ENCODE data around the gene CD302. TPM values are rescaled to one million over a fixed set of nuclear protein-coding genes. Genes with fewer than 3 reads are reported as not detected.
"Not testable (repeated sequence)": the region's sequence is repeated elsewhere in the genome, so short reads cannot be mapped to it uniquely, and the experiment has no call there.

Gene CD302
- total and polyA plus RNA-seq, 2 donors (not counting 3 experiments of a cell fraction or from before 2014, with no cell fraction given), result 10.4 to 10.6 TPM

DNA sequence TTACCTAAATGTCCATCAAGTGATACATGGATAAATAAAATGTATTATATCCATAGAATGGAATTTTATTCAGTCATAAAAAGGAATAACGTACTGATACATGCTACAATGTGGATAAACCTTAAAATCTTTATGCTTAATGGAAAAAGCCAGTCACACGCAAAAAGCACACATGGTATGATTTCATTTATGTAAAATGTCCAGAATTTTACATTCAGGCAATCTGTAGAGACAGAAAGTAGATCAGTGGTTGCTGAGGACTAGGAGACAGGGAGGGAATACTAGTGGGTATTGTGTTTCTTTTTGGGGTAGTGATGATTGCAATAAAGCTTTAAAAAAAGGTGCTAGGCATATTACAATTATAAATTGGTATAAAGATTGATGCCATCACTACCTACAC is 30.7 kb upstream of the CD302 start:
- Histone ChIP-seq H3K4me1 (ENCODE audit: control insufficient read depth, extremely low read depth, insufficient read depth, low read length) (no peaks in the 10 kb centered on the region), H2AFZ (ENCODE audit: low read depth, low read length) (no peak overlapping the region), H3K36me3 (ENCODE audit: control insufficient read depth in 2 of 2, extremely low read depth in 1 of 2, insufficient read depth in 2 of 2, low read length in 2 of 2) (no peaks in the 10 kb centered on the region), H3K4me3 (replicated peaks in 1 of 3; ENCODE audit: insufficient read depth in 1 of 3, low read depth in 1 of 3, low read length in 3 of 3) (no peak overlapping the region), H4K20me1 (replicated peaks; ENCODE audit: control insufficient read depth, extremely low read depth, insufficient read depth, low read length) (no peaks in the 10 kb centered on the region), H3K9me3 (replicated peaks; ENCODE audit: control insufficient read depth, insufficient read depth, low read length) (no peaks in the 10 kb centered on the region), H3K79me2 (ENCODE audit: control insufficient read depth, insufficient read depth, low read length) (no peaks in the 10 kb centered on the region), H3K27ac (ENCODE audit: insufficient read depth, low read depth, low read length) (no peak overlapping the region), H3K9ac (replicated peaks; ENCODE audit: extremely low read depth, insufficient read depth, low read length) (no peak overlapping the region), H3K4me2 (ENCODE audit: insufficient read depth, low read length) (no peak overlapping the region), H3K27me3 (ENCODE audit: control insufficient read depth in 2 of 2, insufficient read depth in 2 of 2, low read length in 2 of 2) (no peaks in the 10 kb centered on the region), H3K9me1 (replicated peaks; ENCODE audit: control insufficient read depth, extremely low read depth, insufficient read depth, low read length) (no peaks in the 10 kb centered on the region)
- TF ChIP-seq POLR2A (IDR thresholded peaks at IDR 0.05; ENCODE audit: low read depth, low read length) (no peak), MYC (IDR thresholded peaks at IDR 0.05; ENCODE audit: low read depth, low read length) (no peak), POLR2AphosphoS5 (IDR thresholded peaks at IDR 0.05; ENCODE audit: insufficient read depth, low read depth, low read length) (no peak), FOS (IDR thresholded peaks at IDR 0.05; ENCODE audit: borderline replicate concordance, insufficient read depth, low read length) (no peak), GATA2 (IDR thresholded peaks at IDR 0.05; ENCODE audit: insufficient read depth, insufficient read length, low read depth, low read length) (no peak), EZH2 (IDR thresholded peaks at IDR 0.05; ENCODE audit: borderline replicate concordance, low read depth, low read length, severe bottlenecking) (no peak), JUN (IDR thresholded peaks at IDR 0.05; ENCODE audit: borderline replicate concordance, insufficient read depth, insufficient read length, low read depth) (no peak)
- TF ChIP-seq, protein P1, sequence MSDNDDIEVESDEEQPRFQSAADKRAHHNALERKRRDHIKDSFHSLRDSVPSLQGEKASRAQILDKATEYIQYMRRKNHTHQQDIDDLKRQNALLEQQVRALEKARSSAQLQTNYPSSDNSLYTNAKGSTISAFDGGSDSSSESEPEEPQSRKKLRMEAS (IDR thresholded peaks at IDR 0.05; ENCODE audit: insufficient read depth, insufficient read length), result no peak
- TF ChIP-seq, protein P2, sequence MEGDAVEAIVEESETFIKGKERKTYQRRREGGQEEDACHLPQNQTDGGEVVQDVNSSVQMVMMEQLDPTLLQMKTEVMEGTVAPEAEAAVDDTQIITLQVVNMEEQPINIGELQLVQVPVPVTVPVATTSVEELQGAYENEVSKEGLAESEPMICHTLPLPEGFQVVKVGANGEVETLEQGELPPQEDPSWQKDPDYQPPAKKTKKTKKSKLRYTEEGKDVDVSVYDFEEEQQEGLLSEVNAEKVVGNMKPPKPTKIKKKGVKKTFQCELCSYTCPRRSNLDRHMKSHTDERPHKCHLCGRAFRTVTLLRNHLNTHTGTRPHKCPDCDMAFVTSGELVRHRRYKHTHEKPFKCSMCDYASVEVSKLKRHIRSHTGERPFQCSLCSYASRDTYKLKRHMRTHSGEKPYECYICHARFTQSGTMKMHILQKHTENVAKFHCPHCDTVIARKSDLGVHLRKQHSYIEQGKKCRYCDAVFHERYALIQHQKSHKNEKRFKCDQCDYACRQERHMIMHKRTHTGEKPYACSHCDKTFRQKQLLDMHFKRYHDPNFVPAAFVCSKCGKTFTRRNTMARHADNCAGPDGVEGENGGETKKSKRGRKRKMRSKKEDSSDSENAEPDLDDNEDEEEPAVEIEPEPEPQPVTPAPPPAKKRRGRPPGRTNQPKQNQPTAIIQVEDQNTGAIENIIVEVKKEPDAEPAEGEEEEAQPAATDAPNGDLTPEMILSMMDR (IDR thresholded peaks at IDR 0.05; ENCODE audit: extremely low read depth in 1 of 2, insufficient read depth in 1 of 2, low read depth in 1 of 2, low read length in 2 of 2), result no peak
- intact Hi-C loops (cut with micrococcal nuclease) (no loop called here), dilution Hi-C loops (cut with MboI; ENCODE audit: extremely low pct_ligation_motif_present, low sequenced_read_pairs) (no loop called here)
- FAIRE-seq, result no peak
- ChIA-PET CTCF (no interaction called here), POLR2A (no interaction called here)
- no peak for DNase-seq (ENCODE audit: low read depth, low spot score)
- no TSS peak for BruUV-seq (replicated peaks)

DNA sequence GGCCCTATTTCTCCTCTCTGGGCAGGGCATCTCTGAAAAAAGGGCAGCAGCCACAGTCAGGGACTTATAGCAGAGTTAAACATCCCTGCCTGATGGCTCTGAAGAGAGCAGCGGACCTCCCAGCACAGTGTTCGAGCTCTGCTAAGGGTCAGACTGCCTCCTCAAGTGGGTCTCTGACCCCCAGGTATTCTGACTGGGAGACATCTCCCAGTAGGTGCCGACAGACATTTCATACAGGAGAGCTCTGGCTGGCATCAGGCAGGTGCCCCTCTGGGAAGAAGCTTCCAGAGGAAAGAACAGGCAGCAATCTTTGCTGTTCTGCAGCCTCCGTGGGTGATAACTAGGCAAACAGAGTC is 24.4 kb upstream of the CD302 start:
- CTCF ChIA-PET, result interaction anchor here (1.9 kb wide), 1 partner anchor 14 kb away, joined by 4 read pairs; no protein-coding TSS in a partner anchor
- H3K4me3 ChIP-seq (replicated peaks in 1 of 3; ENCODE audit: insufficient read depth in 1 of 3, low read depth in 1 of 3, low read length in 3 of 3); FAIRE-seq; H3K9ac ChIP-seq (replicated peaks; ENCODE audit: extremely low read depth, insufficient read depth, low read length); H3K4me2 ChIP-seq (ENCODE audit: insufficient read depth, low read length); DNase-seq (ENCODE audit: low read depth, low spot score); H3K27me3 ChIP-seq (ENCODE audit: control insufficient read depth in 2 of 2, insufficient read depth in 2 of 2, low read length in 2 of 2); H3K27ac ChIP-seq (ENCODE audit: insufficient read depth, low read depth, low read length); intact Hi-C loops (cut with micrococcal nuclease); dilution Hi-C loops (cut with MboI; ENCODE audit: extremely low pct_ligation_motif_present, low sequenced_read_pairs); H3K79me2 ChIP-seq (ENCODE audit: control insufficient read depth, insufficient read depth, low read length); H2AFZ ChIP-seq (ENCODE audit: low read depth, low read length); BruUV-seq (replicated peaks); H3K9me3 ChIP-seq (replicated peaks; ENCODE audit: control insufficient read depth, insufficient read depth, low read length); H3K9me1 ChIP-seq (replicated peaks; ENCODE audit: control insufficient read depth, extremely low read depth, insufficient read depth, low read length); H3K4me1 ChIP-seq (ENCODE audit: control insufficient read depth, extremely low read depth, insufficient read depth, low read length); H3K36me3 ChIP-seq (ENCODE audit: control insufficient read depth in 2 of 2, extremely low read depth in 1 of 2, insufficient read depth in 2 of 2, low read length in 2 of 2); H4K20me1 ChIP-seq (replicated peaks; ENCODE audit: control insufficient read depth, extremely low read depth, insufficient read depth, low read length); POLR2A ChIA-PET: not testable (repeated sequence)

DNA sequence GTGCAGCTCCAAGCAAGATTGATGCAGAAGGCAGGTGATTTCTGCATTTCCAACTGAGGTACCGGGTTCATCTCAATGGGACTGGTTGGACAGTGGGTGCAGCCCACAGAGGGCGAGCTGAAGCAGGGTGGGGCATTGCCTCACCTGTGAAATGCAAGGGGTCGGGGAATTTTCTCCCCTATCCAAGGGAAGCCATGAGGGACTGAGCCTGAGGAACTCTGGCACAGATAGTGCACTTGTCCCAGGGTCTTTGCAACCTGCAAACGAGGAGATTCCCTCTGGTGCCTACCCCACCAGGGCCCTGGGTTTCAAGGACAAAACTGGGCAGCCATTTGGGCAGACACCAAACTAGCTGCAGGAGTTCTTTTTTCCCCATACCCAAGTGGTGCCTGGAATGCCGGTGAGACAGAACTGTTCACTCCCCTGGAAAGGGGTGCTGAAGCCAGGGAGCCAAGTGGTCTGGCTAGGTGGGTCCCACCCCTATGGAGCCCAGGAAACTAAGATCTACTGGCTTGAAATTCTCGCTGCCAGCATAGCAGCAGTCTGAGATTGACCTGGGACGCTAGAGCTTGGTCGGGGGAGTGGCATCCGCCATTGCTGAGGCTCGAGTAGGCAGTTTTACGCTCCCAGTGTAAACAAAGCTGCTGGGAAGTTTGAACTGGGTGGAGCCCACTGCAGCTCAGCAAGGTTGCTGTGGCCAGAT is 23.9 kb upstream of the CD302 start:
- DNase-seq (ENCODE audit: low read depth, low spot score); H3K27ac ChIP-seq (ENCODE audit: insufficient read depth, low read depth, low read length); H3K36me3 ChIP-seq (ENCODE audit: control insufficient read depth in 2 of 2, extremely low read depth in 1 of 2, insufficient read depth in 2 of 2, low read length in 2 of 2); intact Hi-C loops (cut with micrococcal nuclease); H3K79me2 ChIP-seq (ENCODE audit: control insufficient read depth, insufficient read depth, low read length); H3K9ac ChIP-seq (replicated peaks; ENCODE audit: extremely low read depth, insufficient read depth, low read length); H3K27me3 ChIP-seq (ENCODE audit: control insufficient read depth in 2 of 2, insufficient read depth in 2 of 2, low read length in 2 of 2); BruUV-seq (replicated peaks); FAIRE-seq; H3K4me1 ChIP-seq (ENCODE audit: control insufficient read depth, extremely low read depth, insufficient read depth, low read length); H4K20me1 ChIP-seq (replicated peaks; ENCODE audit: control insufficient read depth, extremely low read depth, insufficient read depth, low read length); H2AFZ ChIP-seq (ENCODE audit: low read depth, low read length); POLR2A ChIA-PET; H3K4me2 ChIP-seq (ENCODE audit: insufficient read depth, low read length); H3K9me1 ChIP-seq (replicated peaks; ENCODE audit: control insufficient read depth, extremely low read depth, insufficient read depth, low read length); dilution Hi-C loops (cut with MboI; ENCODE audit: extremely low pct_ligation_motif_present, low sequenced_read_pairs); H3K9me3 ChIP-seq (replicated peaks; ENCODE audit: control insufficient read depth, insufficient read depth, low read length); H3K4me3 ChIP-seq (replicated peaks in 1 of 3; ENCODE audit: insufficient read depth in 1 of 3, low read depth in 1 of 3, low read length in 3 of 3): not testable (repeated sequence)
- CTCF ChIA-PET, result interaction anchor here (1.9 kb wide), 1 partner anchor 14 kb away, joined by 4 read pairs; no protein-coding TSS in a partner anchor

Measured in endothelial cell of umbilical vein (primary cell).